Loucy (cell line): ENCODE measurements around the gene UGGT2.

ENCODE experiments used
- H2AFZ ChIP-seq: fragments of 200-600 bp; sonication (generic); 2 replicates; pipeline ENCODE4 v1.6.0; 2016; ENCODE audit warnings: antibody characterized with exemption, mild to moderate bottlenecking, low read length, moderate library complexity
- H3F3A ChIP-seq: fragments of 200-600 bp; 2 replicates; pipeline ENCODE4 v1.6.0; 2016; ENCODE audit warnings: antibody characterized with exemption, low read depth, mild to moderate bottlenecking
- H3K27me3 ChIP-seq: fragments of 200-600 bp; sonication (generic); 2 replicates; pipeline ENCODE4 v1.6.1; 2014; ENCODE audit warnings: low read length, mild to moderate bottlenecking; ENCODE audit not compliant: insufficient read depth, poor library complexity, severe bottlenecking
- H3K36me3 ChIP-seq: fragments of 200-600 bp; sonication (generic); 2 replicates; pipeline ENCODE4 v1.6.1; 2016; ENCODE audit warnings: low read length; ENCODE audit not compliant: insufficient read depth
- H3K4me1 ChIP-seq: fragments of 200-600 bp; sonication (generic); 2 replicates; pipeline ENCODE4 v1.5.1; 2014; ENCODE audit warnings: low read length, mild to moderate bottlenecking; ENCODE audit not compliant: insufficient read depth, poor library complexity, severe bottlenecking
- H3K4me2 ChIP-seq: fragments of 200-600 bp; sonication (generic); 2 replicates; pipeline ENCODE4 v1.6.0; 2014; ENCODE audit warnings: antibody characterized with exemption, low read length, low read depth, mild to moderate bottlenecking; ENCODE audit not compliant: poor library complexity, severe bottlenecking
- H3K4me3 ChIP-seq: fragments of 200-600 bp; sonication (generic); 2 replicates; pipeline ENCODE4 v1.5.1; 2014; ENCODE audit warnings: low read length, mild to moderate bottlenecking, mixed read lengths; ENCODE audit not compliant: poor library complexity, severe bottlenecking
- H3K79me2 ChIP-seq: fragments of 200-600 bp; sonication (generic); 2 replicates; pipeline ENCODE4 v1.6.1; 2014; ENCODE audit warnings: low read length; ENCODE audit not compliant: insufficient read depth
- H3K9ac ChIP-seq: fragments of 200-600 bp; sonication (generic); 2 replicates; pipeline ENCODE4 v1.6.0; 2014; ENCODE audit warnings: mild to moderate bottlenecking, low read depth, low read length, moderate library complexity; ENCODE audit not compliant: poor library complexity, severe bottlenecking
- H3K9me2 ChIP-seq: fragments of 200-600 bp; sonication (generic); replicated peaks from 2 replicates; pipeline ENCODE4 v1.6.1; 2016; ENCODE audit warnings: low read depth, low read length, mixed read lengths
- H3K9me3 ChIP-seq: fragments of 200-600 bp; sonication (generic); 2 replicates; pipeline ENCODE4 v1.6.1; 2014; ENCODE audit warnings: mild to moderate bottlenecking, antibody characterized with exemption, low read length, low read depth; ENCODE audit not compliant: insufficient read depth
- H4K20me1 ChIP-seq: fragments of 200-600 bp; sonication (generic); 2 replicates; pipeline ENCODE4 v1.6.0; 2014; ENCODE audit warnings: antibody characterized with exemption, low read length, mild to moderate bottlenecking; ENCODE audit not compliant: insufficient read depth, poor library complexity, severe bottlenecking
- EZH2phosphoT487 ChIP-seq: fragments of 200-600 bp; IDR thresholded peaks from 2 replicates; pipeline ENCODE4 v1.6.1; 2018; ENCODE audit warnings: antibody characterized with exemption, mild to moderate bottlenecking, moderate library complexity, borderline replicate concordance
- TF ChIP-seq, protein P1 (sequence below): fragments of 200-600 bp; sonication (generic); conservative IDR thresholded peaks from 2 replicates; pipeline ENCODE4 v1.5.1; 2014; ENCODE audit warnings: mild to moderate bottlenecking, antibody characterized with exemption, low read length

The UGGT2 gene

GRCh38 chr13:95926231-95926630 is 127.0 kb downstream of the UGGT2 start:
- H3K36me3 ChIP-seq: no peaks in the 10 kb centered on the region
- H3K9me3 ChIP-seq: peaks cover 11% of the 10 kb centered on the region; the same call in 1 of the 2 replicates
- H3K9me2 ChIP-seq: no peaks in the 10 kb centered on the region
- H3K4me3 ChIP-seq: no peak overlapping the region
- H3F3A ChIP-seq: no peaks in the 10 kb centered on the region
- no peaks in the 10 kb centered on the region for H3K27me3 ChIP-seq
- no peaks in the 10 kb centered on the region for H4K20me1 ChIP-seq
- no peak overlapping the region for H3K4me2 ChIP-seq
- no peak for TF ChIP-seq EZH2phosphoT487
- TF ChIP-seq, protein P1, sequence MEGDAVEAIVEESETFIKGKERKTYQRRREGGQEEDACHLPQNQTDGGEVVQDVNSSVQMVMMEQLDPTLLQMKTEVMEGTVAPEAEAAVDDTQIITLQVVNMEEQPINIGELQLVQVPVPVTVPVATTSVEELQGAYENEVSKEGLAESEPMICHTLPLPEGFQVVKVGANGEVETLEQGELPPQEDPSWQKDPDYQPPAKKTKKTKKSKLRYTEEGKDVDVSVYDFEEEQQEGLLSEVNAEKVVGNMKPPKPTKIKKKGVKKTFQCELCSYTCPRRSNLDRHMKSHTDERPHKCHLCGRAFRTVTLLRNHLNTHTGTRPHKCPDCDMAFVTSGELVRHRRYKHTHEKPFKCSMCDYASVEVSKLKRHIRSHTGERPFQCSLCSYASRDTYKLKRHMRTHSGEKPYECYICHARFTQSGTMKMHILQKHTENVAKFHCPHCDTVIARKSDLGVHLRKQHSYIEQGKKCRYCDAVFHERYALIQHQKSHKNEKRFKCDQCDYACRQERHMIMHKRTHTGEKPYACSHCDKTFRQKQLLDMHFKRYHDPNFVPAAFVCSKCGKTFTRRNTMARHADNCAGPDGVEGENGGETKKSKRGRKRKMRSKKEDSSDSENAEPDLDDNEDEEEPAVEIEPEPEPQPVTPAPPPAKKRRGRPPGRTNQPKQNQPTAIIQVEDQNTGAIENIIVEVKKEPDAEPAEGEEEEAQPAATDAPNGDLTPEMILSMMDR: no peak
- no peak overlapping the region for H2AFZ ChIP-seq
- H3K9ac ChIP-seq: no peak overlapping the region
- no peaks in the 10 kb centered on the region for H3K4me1 ChIP-seq
- H3K79me2 ChIP-seq: no peaks in the 10 kb centered on the region

DNA sequence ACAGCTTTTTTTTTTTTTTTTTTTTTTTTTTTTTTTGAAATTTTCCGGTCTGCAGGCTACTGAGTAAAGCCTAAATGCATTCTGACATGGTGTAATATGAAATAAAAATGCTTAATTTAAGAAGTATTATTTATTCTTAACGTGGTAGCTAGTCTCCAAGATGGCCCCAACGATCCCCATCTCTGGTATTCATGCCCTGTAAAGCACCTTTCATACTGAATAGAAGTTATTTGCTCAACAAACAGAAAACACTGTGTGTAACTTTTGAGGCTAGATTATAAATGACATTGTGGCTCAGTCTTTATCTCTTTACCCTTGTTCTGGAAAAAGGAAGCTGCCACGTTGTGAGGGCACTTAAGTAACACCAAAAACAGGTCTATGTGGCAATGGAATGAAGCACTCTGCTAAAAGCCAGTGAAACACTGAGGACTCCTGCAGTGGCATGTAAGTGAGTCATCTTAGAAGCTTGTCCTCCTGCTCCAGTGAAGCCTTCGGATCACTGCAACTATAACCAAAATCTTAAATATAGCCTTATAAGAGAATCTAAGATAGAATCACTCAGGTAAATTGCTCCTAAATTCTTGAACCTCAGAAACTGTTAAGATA is 128.7 kb downstream of the UGGT2 start:
- no peak overlapping the region for H3K4me2 ChIP-seq
- no peaks in the 10 kb centered on the region for H3F3A ChIP-seq
- TF ChIP-seq EZH2phosphoT487: no peak
- TF ChIP-seq, protein P1: no peak
- no peaks in the 10 kb centered on the region for H3K9me2 ChIP-seq
- H4K20me1 ChIP-seq: no peaks in the 10 kb centered on the region
- H3K4me1 ChIP-seq: no peaks in the 10 kb centered on the region
- 0 out of 2 replicates have a peak, but pooled peaks cover under 1% of the 10 kb centered on the region for H3K9me3 ChIP-seq
- no peak overlapping the region for H3K9ac ChIP-seq
- H3K79me2 ChIP-seq: no peaks in the 10 kb centered on the region
- H3K4me3 ChIP-seq: no peak overlapping the region
- no peaks in the 10 kb centered on the region for H3K27me3 ChIP-seq
- no peaks in the 10 kb centered on the region for H3K36me3 ChIP-seq
- no peak overlapping the region for H2AFZ ChIP-seq

GRCh38 chr13:95921485-95921884 is 131.7 kb downstream of the UGGT2 start:
- no peak for TF ChIP-seq EZH2phosphoT487
- TF ChIP-seq, protein P1: no peak
- H2AFZ ChIP-seq: no peak overlapping the region
- no peak overlapping the region for H3K4me3 ChIP-seq
- H3F3A ChIP-seq: no peaks in the 10 kb centered on the region
- no peaks in the 10 kb centered on the region for H3K79me2 ChIP-seq
- H3K4me1 ChIP-seq: no peaks in the 10 kb centered on the region
- no peaks in the 10 kb centered on the region for H3K36me3 ChIP-seq
- H3K27me3 ChIP-seq: no peaks in the 10 kb centered on the region
- no peaks in the 10 kb centered on the region for H3K9me3 ChIP-seq
- no peaks in the 10 kb centered on the region for H3K9me2 ChIP-seq
- no peaks in the 10 kb centered on the region for H4K20me1 ChIP-seq
- H3K4me2 ChIP-seq: no peak overlapping the region
- H3K9ac ChIP-seq: no peak overlapping the region
